Measurements from ENCODE around the gene KLF2.

Gene KLF2

DNA sequence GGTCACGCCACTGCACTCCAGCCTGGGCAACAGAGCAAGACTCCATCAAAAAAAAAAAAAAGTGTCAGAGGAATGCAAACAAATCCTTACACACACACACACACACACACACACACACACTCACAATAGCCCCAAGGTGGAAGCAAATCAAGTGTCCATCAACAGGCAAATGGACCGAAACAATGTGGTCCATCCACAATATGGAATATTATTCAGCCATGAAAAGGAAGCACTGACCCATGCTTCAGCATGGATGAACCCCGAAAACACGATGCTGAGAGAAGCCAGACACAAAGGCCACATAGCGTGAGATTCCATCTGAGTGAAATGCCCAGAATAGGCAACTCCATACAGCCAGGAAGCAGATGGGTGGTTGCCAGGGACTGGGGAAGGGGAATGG, 16.5 kb upstream of the KLF2 start:
- DNase-seq (ENCODE audit: low spot score): no peak

DNA sequence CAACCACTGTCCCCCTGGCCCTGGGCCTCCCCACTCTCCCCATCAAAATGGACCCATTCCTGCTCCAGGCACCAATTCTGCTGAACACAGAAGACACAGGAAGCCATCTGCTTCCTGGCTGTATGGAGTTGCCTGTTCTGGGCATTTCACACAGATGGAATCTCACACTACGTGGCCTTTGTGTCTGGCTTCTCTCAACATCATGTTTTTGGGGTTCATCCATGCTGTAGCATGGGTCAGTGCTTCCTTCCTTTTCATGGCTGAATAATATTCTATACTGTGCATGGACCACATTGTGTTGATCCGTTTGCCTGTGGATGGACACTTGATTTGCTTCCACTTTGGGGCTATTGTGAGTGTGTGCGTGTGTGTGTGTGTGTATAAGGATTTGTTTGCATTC, 15.0 kb upstream of the KLF2 start:
- no peak for DNase-seq (ENCODE audit: low spot score)

DNA sequence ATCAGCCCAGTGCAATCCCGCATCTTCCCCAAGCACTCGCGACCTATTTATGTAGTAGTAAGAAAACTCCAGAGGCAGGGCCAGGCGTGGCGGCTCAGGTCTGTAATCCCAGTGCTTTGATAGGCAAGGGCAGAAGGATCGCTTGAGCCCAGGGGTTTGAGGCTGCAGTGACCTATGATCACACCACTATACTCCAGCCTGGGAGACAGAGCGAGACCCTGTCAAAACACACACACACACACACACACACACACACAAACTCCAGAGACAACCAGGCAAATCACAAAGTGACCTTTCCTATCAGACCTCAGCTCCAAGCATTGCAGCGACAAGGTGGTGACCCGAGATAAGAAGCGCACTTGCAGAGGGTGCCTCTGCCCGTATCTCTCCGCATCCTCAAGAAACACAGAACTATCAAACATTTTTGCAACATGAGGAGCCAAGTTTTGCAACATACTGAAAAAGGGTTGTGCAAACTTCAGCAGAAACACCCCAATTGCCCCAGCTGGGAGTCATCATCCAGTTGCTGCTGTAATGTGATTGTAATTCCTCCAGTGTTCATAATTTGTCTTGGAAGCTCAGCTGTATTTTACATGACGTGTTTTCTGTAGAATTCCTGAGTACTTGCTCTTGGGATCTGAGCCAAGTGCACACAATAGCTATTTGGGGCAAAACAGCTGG, 8.7 kb upstream of the KLF2 start:
- no peak for DNase-seq (ENCODE audit: low spot score)

DNA sequence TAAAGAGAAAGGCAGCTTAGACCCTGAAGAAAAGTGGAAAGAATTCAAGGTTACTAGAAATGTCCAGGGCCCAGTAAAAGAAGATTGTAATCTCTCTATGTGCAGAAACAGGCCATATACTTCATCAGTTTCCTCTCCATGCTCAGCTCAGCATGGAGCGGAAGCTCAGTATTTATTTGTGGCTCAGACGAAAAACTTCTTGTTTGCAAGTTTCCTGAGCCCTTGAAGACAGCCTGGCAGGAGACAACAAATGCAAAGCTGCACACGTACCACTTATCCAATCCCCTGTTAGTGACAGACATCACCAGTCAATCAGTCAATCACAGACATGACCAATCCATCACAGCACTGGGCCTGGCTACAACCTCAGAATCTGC, 8.1 kb upstream of the KLF2 start:
- DNase-seq (ENCODE audit: low spot score): no peak

DNA sequence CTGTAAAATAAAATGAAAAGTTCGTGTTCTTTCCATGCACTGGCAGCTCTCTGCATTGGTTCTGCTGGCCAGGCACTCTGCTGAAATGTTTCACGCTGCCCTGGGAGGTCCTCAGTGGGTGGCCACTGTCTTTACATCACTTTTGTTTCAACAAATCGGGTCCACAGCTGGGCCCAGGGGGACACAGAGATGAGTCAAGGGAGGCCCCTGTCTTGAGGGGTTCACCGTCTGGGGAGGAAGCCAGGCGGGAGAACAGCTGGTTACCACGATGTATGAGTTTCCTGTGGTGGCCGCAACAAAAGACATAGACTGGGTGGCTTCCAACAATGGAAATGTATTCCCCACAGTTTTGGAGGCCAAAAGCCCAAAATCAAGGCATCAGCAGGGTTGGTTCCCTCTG, 5.1 kb upstream of the KLF2 start:
- DNase-seq (ENCODE audit: low spot score): no peak

DNA sequence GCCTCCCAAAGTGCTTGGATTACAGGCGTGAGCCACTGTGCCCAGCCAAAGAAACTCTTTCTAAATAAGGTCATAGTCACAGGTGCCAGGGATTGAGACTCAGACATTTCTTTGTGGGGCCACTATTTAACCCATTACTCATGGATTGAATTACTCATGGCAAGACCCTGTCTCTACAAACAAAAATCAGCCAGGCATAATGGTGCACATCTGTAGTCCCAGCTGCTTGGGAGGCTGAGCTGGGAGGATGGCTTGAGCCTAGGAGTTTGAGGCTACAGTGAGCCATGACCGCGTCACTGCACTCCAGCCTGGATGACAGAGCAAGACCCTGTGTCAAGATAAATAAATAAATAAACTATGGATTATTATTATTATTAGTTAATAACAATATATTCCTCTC, 3.6 kb upstream of the KLF2 start:
- DNase-seq (ENCODE audit: low spot score): no peak

DNA sequence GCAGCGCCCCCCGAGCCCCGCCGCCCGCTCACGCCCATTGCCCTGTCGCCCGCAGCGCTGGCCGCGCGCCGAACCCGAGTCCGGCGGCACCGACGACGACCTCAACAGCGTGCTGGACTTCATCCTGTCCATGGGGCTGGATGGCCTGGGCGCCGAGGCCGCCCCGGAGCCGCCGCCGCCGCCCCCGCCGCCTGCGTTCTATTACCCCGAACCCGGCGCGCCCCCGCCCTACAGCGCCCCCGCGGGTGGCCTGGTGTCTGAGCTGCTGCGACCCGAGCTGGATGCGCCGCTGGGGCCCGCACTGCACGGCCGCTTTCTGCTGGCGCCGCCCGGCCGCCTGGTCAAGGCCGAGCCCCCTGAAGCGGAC, 518 bp downstream of the KLF2 start:
- peak; percentile 95 for DNase-seq (ENCODE audit: low spot score)

DNA sequence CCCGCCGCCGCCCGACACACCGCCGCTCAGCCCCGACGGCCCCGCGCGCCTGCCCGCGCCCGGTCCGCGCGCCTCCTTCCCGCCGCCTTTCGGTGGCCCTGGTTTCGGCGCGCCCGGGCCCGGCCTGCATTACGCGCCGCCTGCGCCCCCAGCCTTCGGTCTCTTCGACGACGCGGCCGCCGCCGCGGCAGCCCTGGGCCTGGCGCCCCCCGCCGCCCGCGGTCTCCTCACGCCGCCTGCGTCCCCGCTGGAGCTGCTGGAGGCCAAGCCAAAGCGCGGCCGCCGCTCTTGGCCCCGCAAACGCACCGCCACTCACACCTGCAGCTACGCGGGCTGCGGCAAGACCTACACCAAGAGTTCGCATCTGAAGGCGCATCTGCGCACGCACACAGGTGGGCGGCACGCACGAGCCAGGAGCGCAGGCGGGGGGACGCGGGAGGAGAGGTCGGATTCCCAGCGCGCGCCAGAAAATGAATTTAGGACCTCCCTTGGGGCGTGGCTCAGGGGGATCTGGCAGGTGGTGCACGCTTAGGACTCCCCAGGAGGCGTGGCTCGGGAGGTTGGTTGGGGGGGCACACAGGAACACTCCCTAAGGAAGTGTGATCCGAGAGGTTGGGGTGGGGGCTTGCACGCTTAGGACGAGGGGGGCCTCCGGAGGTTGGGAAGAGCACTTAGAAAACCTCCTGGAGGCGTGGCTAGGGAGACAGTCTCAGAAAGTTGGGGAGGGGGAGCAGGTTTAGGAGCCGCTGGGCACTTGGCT, 1.2 kb downstream of the KLF2 start:
- peak; percentile 84 for DNase-seq (ENCODE audit: low spot score)

DNA sequence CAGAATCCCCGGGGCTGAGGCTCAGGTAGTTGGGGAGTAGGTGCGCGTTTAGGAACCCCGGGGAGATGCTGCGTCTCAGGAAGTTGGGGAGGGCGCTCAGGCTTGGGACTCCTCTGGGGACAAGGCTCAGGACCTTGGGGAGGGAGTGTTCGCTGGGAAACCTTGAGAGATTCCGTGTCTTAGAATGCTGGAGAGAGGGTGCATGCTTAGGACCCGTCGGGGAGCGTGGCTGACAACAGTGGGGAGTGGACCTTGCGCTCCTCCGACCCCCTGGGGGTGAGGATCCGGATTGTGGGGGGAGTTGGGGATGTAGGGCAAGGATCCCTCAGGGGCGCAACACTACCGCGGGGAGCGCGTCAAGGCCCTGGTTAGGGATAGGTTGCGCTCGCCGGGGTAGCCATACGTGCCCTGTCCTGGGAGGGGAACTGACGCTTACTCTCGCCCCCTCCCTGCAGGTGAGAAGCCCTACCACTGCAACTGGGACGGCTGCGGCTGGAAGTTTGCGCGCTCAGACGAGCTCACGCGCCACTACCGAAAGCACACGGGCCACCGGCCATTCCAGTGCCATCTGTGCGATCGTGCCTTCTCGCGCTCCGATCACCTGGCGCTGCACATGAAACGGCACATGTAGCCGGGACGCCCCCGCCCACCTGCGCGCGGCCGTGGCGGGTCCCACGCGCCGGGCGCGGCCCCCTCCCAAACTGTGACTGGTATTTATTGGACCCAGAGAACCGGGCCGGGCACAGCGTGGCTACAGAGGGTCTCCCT, 2.0 kb downstream of the KLF2 start:
- DNase-seq (ENCODE audit: low spot score): no peak

DNA sequence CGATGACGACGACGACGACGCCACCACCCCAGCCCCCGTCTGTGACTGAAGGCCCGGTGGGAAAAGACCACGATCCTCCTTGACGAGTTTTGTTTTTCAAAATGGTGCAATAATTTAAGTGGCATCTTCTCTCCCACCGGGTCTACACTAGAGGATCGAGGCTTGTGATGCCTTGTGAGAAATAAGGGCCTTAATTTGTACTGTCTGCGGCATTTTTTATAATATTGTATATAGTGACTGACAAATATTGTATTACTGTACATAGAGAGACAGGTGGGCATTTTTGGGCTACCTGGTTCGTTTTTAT, 2.5 kb downstream of the KLF2 start:
- no peak for DNase-seq (ENCODE audit: low spot score)

DNA sequence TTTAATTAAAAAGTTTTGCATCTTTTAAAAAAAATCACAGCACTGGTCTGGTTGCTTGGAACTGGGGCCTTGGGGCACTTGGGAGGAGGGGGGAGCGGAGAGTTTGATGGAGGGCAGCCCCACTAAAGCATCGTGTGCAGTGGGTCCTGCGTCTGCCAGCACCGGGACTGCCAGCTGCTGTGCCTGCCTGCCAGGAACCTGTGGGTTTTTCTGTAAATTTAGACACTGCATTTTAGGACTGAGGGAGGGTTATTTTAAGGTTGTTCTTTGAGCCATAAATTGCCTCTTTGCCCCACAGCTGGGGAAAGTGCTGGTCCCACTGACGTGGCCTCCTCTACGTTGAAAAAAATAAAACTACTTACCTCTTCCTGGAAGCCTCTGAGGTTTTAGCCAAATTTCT, 2.9 kb downstream of the KLF2 start:
- DNase-seq (ENCODE audit: low spot score): no peak

DNA sequence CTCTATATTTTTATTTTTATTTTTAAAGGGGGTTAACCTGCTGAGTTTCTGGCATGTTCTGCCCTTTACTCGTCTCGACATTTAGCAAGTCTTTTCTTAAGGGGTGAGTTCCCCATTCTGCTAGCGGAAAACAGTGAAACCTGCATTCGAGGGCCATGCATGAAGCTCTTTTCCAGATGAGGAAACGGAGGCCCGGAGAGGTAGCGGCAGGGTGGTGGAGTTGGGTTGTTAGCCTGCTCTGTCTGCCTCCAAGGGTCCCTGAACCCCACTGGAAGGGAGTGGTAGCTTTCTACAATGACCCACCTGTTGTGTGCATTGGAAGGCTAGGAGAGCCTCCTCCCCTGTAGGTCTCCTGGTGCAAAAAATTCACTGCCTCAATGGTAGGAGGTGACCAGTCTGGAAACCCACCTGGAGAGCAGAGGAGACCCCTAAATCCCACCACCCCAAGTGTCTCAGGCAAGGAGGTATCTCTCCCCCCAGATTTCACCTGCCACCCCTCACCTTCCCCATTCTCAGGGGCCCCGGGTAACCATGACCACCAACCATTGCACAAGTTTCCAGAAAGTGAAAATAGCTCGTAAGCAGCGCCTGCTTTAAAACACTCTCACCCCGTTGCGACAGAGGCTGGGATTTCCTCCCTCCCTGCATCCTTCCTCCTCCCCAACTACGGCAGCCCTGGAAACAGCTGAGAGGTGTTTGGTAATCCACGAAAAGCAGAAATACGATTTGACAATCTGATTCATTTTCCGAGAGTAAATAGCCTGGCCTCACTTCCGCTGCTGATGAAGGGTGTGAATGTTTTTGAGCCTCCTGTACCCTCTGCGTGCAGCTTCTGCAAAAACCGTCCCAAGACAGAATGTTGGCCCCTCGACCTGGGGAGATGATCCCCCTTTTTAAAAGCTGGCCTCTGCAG, 3.5 kb downstream of the KLF2 start:
- no peak for DNase-seq (ENCODE audit: low spot score)

DNA sequence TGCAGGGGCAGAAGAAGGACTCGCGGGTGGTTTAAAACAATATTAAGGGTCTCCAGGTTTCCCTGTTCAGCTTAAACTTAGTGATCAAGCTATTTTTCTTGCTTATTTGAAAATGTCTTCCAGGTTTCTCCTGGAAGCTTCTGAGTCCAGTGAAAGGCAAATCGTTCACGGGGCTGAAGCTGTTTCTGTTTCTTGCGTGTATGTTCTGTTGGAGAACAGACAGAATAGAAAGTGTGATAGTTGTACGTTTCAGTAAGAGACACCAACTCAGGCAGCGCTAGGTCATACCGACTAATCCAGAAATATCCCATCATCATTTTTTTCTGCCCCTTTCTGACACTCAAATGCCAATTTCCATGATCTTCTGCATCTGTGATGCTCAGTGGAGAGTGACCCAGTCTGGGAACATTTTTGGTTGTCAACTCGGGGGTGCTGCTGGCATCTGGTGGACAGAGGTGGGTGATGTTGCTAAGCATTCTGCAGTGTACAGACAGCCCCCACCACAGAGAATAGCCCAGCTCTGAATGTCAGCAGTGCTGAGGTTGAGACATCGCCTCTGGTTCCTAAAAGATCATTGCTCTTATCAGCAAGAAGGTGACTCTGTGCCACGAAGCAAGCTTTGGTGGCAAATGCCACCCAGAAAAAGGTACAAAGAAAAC, 4.3 kb downstream of the KLF2 start:
- no peak for DNase-seq (ENCODE audit: low spot score)

DNA sequence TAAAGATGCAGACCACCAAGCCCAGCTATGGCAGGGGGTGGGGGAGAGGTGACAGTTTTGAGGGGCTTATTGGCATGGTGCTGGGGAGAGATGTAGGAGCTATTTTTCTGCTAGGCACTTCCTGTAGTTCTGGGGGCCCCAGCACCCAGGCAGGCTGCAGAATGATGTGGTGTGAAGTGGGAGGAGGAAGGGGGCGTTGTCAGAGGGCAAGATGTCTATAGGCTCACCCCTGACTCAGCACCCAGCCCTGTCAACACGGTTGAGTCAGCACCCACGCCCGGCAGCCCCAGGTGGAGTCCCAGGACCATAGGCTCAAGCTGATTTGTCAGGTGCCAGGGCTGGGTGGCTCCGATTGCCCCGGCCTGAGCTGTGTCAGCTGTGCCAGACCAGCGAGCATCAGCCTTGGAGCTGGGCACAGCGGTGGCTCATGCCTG, 5.8 kb downstream of the KLF2 start:
- DNase-seq (ENCODE audit: low spot score): no peak

DNA sequence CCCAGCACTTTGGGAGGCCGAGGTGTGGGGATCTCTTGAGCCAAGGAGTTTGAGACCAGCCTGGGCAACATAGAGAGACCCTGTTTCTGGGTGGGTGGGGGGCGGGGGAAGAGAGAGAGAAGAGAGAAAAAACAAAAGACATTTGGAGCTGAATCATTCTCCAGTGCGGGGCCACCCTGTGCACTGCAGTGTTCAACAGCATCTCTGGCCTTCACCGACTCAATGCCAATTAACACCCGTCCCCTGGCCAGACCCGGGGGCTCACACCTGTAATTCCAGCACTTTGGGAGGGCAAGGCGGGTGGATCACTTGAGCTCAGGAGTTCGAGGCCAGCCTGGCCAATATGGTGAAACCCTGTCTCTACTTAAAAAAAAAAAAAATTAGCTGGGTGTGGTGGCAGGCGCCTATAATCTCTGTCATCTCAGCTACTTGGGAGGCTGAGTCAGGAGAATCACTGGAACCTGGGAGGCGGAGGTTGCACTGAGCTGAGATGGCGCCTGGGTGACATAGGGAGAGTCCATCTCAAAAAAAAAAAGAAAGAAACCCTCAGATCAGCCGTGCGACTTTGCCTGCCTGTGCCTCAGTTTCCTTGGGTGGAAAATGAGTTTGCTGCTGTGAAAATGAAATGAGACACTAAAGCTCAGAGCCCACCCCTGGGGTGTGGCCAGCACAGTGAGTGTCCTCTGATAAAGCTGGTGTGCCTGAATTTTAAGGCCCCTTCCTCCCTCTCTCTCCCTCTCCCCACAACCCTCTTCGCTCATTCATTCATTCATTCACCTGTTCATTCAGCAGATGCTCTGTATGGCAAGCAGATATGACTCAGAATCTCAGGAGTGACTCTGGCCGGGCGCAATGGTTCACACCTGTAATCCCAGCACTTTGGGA, 6.4 kb downstream of the KLF2 start:
- DNase-seq (ENCODE audit: low spot score): no peak

DNA sequence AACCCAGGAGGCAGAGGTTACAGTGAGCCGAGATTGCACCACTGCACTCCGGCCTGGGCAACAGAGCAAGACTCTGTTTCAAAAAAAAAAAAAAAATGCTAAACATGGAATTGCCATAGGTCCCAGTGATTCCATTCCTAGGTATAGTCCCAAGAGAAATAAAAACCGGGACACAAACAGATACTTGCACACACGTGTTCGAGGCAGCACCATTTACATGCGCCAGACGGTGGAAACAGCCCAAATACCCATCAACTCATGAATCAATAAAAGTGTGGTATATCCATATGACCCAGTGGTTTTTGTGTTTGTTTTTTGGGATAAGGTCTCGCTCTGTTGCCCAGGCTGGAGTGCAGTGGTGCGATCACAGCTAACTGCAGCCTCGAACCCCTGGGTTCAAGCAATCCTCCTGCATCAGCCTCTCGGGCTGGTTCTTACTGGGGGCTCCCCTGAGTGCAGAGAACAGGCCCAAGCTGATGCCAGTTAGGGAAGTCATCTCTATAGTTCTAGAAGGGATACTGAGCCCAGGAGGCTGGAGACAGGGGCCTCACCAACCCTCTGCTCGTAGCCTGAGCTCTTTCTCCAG, 8.5 kb downstream of the KLF2 start:
- DNase-seq (ENCODE audit: low spot score): no peak

DNA sequence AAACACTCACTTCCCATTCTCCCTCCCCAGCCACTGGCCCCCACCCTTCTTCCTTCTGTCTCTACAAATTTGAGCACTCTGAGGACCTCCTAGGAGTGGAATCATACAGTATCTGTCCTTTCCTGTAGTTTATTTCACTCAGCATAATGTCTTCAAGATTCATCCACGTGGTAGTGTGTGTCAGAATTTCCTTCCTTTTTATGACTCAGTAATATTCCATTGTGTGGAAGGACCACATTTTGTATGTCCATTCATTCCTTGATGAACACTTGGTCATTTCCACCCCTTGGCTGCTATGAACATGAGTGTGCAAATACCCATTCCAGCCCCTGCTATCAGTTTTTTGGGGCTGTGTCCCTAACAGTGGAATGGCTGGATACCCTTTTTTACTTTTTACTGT, 9.8 kb downstream of the KLF2 start:
- DNase-seq (ENCODE audit: low spot score): no peak

DNA sequence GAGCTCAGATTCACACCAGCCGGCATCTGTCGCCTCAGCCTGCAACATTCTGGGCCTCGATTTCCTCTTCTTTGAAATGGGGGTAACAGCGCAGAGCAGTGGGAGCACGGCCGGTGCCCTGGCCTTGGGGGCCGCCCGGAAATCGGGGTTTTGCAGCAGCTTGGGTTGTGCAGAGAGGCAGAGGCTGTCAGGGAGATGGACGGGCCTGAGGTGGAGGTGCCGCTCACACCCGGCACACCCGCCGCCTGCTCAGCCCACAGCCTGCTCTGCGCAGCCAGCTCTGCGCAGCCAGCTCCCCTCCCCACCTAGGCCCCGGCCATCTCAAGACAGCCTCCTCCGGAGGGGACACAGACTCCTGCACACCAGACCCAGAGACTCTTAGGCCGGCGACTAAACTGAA, 10.6 kb downstream of the KLF2 start:
- no peak for DNase-seq (ENCODE audit: low spot score)

DNA sequence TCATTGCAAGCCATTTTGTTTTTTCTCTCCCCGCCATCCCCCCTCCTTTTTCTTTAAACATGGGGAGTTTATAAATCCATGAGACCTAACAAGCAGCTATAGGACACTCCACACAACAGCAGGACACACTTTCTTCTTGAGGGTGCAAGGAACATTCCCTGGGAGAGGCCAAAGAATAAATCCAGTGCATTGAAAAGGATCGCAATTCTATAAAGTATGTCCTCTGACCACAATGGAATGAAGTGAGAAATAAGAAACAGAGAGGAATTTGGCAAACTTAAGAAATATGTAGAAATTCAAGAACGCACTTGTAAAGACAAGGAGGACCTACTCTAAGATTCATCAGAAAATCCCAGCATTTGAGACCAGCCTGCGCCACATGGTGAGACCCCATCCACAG, 11.9 kb downstream of the KLF2 start:
- DNase-seq (ENCODE audit: low spot score): no peak

DNA sequence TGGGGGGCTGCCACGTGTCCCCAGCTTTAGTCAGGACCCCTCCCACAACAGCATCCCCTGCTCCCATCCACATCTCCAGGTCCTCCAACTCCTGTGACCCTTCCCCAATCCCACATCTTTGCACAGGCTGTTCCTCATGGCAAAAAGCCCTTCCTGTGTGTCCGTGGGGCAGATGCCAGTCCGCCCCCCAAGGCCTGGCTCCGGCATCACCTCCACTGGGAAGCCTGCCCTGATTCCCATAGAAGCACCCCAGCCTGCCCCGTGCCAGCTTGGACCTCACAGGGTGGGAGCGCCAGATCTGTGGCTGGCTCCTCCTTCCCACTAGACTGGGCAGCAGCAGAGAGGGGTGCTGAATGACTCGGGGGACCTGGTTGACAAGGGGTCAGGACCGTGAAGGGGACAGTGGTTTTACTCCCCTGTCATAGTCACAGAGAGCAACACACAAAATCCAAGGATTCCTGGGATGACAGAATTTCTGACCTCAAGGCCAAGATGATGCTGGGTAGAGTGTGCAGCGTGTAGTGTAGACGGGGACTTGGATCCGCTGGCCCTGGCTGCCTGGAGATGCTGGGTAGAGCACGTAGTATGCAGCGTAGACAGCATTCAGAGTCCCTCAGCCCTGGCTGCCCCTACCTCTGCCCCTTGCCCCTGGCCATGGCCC, 13.3 kb downstream of the KLF2 start:
- no peak for DNase-seq (ENCODE audit: low spot score)
